ENCODE measurements around the gene TASP1. TPM values are rescaled to one million over a fixed set of nuclear protein-coding genes. Genes with fewer than 3 reads are reported as not detected.
"Not testable (repeated sequence)": the region's sequence is repeated elsewhere in the genome, so short reads cannot be mapped to it uniquely, and the experiment has no call there.

TASP1 gene
- total and polyA plus RNA-seq, 12 donors = 3.6 to 13.0 (median 9.6) TPM

- H3K36me3 ChIP-seq (replicated peaks in 1 of 2) = no peaks in the 10 kb centered on the region
- no peak for TF ChIP-seq CTCF (IDR thresholded peaks at IDR 0.05)
- no peak for TF ChIP-seq POLR2A (IDR thresholded peaks at IDR 0.05)
- DNase-seq = no peak
- no peaks in the 10 kb centered on the region for H3K27me3 ChIP-seq
- no peaks in the 10 kb centered on the region for H3K9me3 ChIP-seq (replicated peaks in 1 of 3)
- no peak overlapping the region for H3K4me3 ChIP-seq
- intact Hi-C loops (cut with DNase I) = no loop called here
- H3K27ac ChIP-seq = no peak overlapping the region
- H3K4me1 ChIP-seq (replicated peaks in 1 of 2) = no peaks in the 10 kb centered on the region
Observed at GRCh38 chr20:13363473-13363872, 275.3 kb downstream of the TASP1 start.

DNA sequence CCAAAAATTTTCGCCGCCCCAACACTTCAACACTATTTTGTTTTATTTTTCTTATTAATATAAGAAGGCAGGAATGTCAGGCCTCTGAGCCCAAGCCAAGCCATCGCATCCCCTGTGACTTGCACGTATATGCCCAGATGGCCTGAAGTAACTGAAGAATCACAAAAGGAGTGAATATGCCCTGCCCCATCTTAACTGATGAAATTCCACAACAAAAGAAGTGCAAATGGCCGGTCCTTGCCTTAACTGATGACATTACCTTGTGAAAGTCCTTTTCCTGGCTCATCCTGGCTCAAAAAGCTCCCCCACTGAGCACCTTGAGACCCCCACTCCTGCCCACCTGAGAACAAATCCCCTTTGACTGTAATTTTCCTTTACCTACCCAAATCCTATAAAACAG, 276.6 kb downstream of the TASP1 start:
- H3K9me3 ChIP-seq (replicated peaks in 1 of 3); DNase-seq; intact Hi-C loops (cut with DNase I); H3K27ac ChIP-seq; H3K4me1 ChIP-seq (replicated peaks in 1 of 2); H3K4me3 ChIP-seq; H3K36me3 ChIP-seq (replicated peaks in 1 of 2); H3K27me3 ChIP-seq: not testable (repeated sequence)
- 79 to 95% (median 93%) methylated on average over 3 of the region's 5 CpGs; no CpG with 5 or more reads in 1 of the 4 donors for WGBS, 4 donors

GRCh38 chr20:13358936-13359335, 279.8 kb downstream of the TASP1 start:
- H3K36me3 ChIP-seq (replicated peaks in 1 of 2); intact Hi-C loops (cut with DNase I); H3K9me3 ChIP-seq (replicated peaks in 1 of 3); H3K4me1 ChIP-seq (replicated peaks in 1 of 2); H3K27ac ChIP-seq; DNase-seq; H3K27me3 ChIP-seq; H3K4me3 ChIP-seq: not testable (repeated sequence)
- WGBS, 4 donors = 89 to 95% (median 90%) methylated on average over 12 of the region's 12 CpGs

DNA sequence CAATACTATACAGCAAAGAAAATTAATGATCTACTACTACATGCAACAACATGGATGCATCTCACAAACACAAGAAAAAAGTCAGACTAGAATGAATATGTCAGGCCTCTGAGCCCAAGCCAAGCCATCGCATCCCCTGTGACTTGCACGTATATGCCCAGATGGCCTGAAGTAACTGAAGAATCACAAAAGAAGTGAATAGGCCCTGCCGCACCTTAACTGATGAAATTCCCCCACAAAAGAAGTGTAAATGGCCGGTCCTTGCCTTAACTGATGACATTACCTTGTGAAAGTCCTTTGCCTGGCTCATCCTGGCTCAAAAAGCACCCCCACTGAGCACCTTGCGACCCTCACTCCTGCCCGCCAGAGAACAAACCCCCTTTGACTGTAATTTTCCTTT, 280.9 kb downstream of the TASP1 start:
- H3K27me3 ChIP-seq; H3K4me3 ChIP-seq; H3K36me3 ChIP-seq (replicated peaks in 1 of 2); H3K27ac ChIP-seq; H3K9me3 ChIP-seq (replicated peaks in 1 of 3); DNase-seq; H3K4me1 ChIP-seq (replicated peaks in 1 of 2); intact Hi-C loops (cut with DNase I): not testable (repeated sequence)
- WGBS, 4 donors = 87 to 95% (median 91%) methylated on average over 6 of the region's 6 CpGs

- no peaks in the 10 kb centered on the region for H3K9me3 ChIP-seq (replicated peaks in 1 of 3)
- no peak for TF ChIP-seq POLR2A (IDR thresholded peaks at IDR 0.05)
- no peak for TF ChIP-seq CTCF (IDR thresholded peaks at IDR 0.05)
- DNase-seq = no peak
- no peak overlapping the region for H3K27ac ChIP-seq
- no peaks in the 10 kb centered on the region for H3K4me1 ChIP-seq (replicated peaks in 1 of 2)
- H3K27me3 ChIP-seq = no peaks in the 10 kb centered on the region
- intact Hi-C loops (cut with DNase I) = no loop called here
- no peak overlapping the region for H3K4me3 ChIP-seq
- H3K36me3 ChIP-seq (replicated peaks in 1 of 2) = no peaks in the 10 kb centered on the region
Observed at GRCh38 chr20:13356591-13356990, 282.1 kb downstream of the TASP1 start.

GRCh38 chr20:13355941-13356486, 282.7 kb downstream of the TASP1 start:
- intact Hi-C loops (cut with DNase I) = no loop called here

More at GRCh38 chr20:13355941-13356486, 282.7 kb downstream of the TASP1 start:
- no peaks in the 10 kb centered on the region for H3K9me3 ChIP-seq (replicated peaks in 1 of 3)
- H3K27ac ChIP-seq = no peak overlapping the region
- H3K4me1 ChIP-seq (replicated peaks in 1 of 2) = no peaks in the 10 kb centered on the region
- TF ChIP-seq CTCF (IDR thresholded peaks at IDR 0.05) (no peak), POLR2A (IDR thresholded peaks at IDR 0.05) (no peak)
- no peak overlapping the region for H3K4me3 ChIP-seq
- no peaks in the 10 kb centered on the region for H3K27me3 ChIP-seq
- DNase-seq = no peak
- H3K36me3 ChIP-seq (replicated peaks in 1 of 2) = no peaks in the 10 kb centered on the region
